Superior temporal gyrus (tissue), 1 donor: Measurements from ENCODE around the gene RASGRF1.

ENCODE experiments used
- DNase-seq: peaks from one replicate; pipeline ENCODE4 v3.0.0-alpha.2; 2016; ENCODE audit errors: extremely low spot score

Gene RASGRF1

GRCh38 chr15:79067969-79068368 lies 22.6 kb downstream of the RASGRF1 start:
- no peak for DNase-seq

GRCh38 chr15:79067072-79067833 lies 23.3 kb downstream of the RASGRF1 start:
- DNase-seq, result no peak

GRCh38 chr15:79066391-79067071 lies 24.0 kb downstream of the RASGRF1 start:
- no peak for DNase-seq

GRCh38 chr15:79065706-79066376 lies 24.7 kb downstream of the RASGRF1 start:
- no peak for DNase-seq

- DNase-seq, result no peak
Observed at GRCh38 chr15:79065361-79065705, 25.2 kb downstream of the RASGRF1 start.

GRCh38 chr15:79064496-79064895 lies 26.1 kb downstream of the RASGRF1 start:
- DNase-seq, result peak; percentile 81

- no peak for DNase-seq
Observed at GRCh38 chr15:79060175-79060574, 30.4 kb downstream of the RASGRF1 start.

GRCh38 chr15:79059081-79059572 lies 31.5 kb downstream of the RASGRF1 start:
- DNase-seq, result no peak

GRCh38 chr15:79058260-79058850 lies 32.2 kb downstream of the RASGRF1 start:
- DNase-seq, result no peak

GRCh38 chr15:79057050-79057449 lies 33.5 kb downstream of the RASGRF1 start:
- DNase-seq, result no peak

- no peak for DNase-seq
Observed at GRCh38 chr15:79054350-79054749, 36.2 kb downstream of the RASGRF1 start.

GRCh38 chr15:79053894-79054293 lies 36.7 kb downstream of the RASGRF1 start:
- no peak for DNase-seq

- DNase-seq, result no peak
Observed at GRCh38 chr15:79051941-79052731, 38.4 kb downstream of the RASGRF1 start.

- peak; percentile 72 for DNase-seq
Observed at GRCh38 chr15:79051029-79051428, 39.6 kb downstream of the RASGRF1 start.

GRCh38 chr15:79050341-79050740 lies 40.2 kb downstream of the RASGRF1 start:
- DNase-seq, result no peak

- no peak for DNase-seq
Observed at GRCh38 chr15:79049416-79049815, 41.2 kb downstream of the RASGRF1 start.

- DNase-seq, result no peak
Observed at GRCh38 chr15:79047676-79048439, 42.7 kb downstream of the RASGRF1 start.

GRCh38 chr15:79046691-79047404 lies 43.7 kb downstream of the RASGRF1 start:
- DNase-seq, result no peak

- DNase-seq, result no peak
Observed at GRCh38 chr15:79045041-79045440, 45.5 kb downstream of the RASGRF1 start.
